ENCODE data around the gene SLCO1B3.
"Not testable (repeated sequence)": the region's sequence is repeated elsewhere in the genome, so short reads cannot be mapped to it uniquely, and the experiment has no call there.

Gene SLCO1B3

GRCh38 chr12:20810487-20810886 is at the start of gene SLCO1B3:
Gene SLCO1B3 (plus strand): TSS chr12:20810705. CDS start chr12:20815739, 5,034 bp downstream.
- no peak for DNase-seq (ENCODE audit: low read depth)

GRCh38 chr12:20777420-20777819 is 33.1 kb upstream of the SLCO1B3 start:
- DNase-seq (ENCODE audit: low read depth), result no peak

GRCh38 chr12:20778969-20779368 is 31.5 kb upstream of the SLCO1B3 start:
- no peak for DNase-seq (ENCODE audit: low read depth)

- DNase-seq (ENCODE audit: low read depth), result not testable (repeated sequence)
Observed at GRCh38 chr12:20779971-20780370, 30.5 kb upstream of the SLCO1B3 start.

GRCh38 chr12:20783796-20784357 is 26.6 kb upstream of the SLCO1B3 start:
- not testable (repeated sequence) for DNase-seq (ENCODE audit: low read depth)

- no peak for DNase-seq (ENCODE audit: low read depth)
Observed at GRCh38 chr12:20792971-20793370, 17.5 kb upstream of the SLCO1B3 start.

GRCh38 chr12:20798554-20798953 is 12.0 kb upstream of the SLCO1B3 start:
- no peak for DNase-seq (ENCODE audit: low read depth)

GRCh38 chr12:20800160-20800559 is 10.3 kb upstream of the SLCO1B3 start:
- no peak for DNase-seq (ENCODE audit: low read depth)

- DNase-seq (ENCODE audit: low read depth), result no peak
Observed at GRCh38 chr12:20801035-20801434, 9.5 kb upstream of the SLCO1B3 start.

GRCh38 chr12:20805921-20806320 is 4.6 kb upstream of the SLCO1B3 start:
- DNase-seq (ENCODE audit: low read depth), result no peak

GRCh38 chr12:20807192-20808080 is 3.1 kb upstream of the SLCO1B3 start:
- DNase-seq (ENCODE audit: low read depth), result no peak

- no peak for DNase-seq (ENCODE audit: low read depth)
Observed at GRCh38 chr12:20808521-20808920, 2.0 kb upstream of the SLCO1B3 start.

- DNase-seq (ENCODE audit: low read depth), result no peak
Observed at GRCh38 chr12:20815574-20815973, 5.1 kb downstream of the SLCO1B3 start.

- DNase-seq (ENCODE audit: low read depth), result no peak
Observed at GRCh38 chr12:20822415-20822814, 11.9 kb downstream of the SLCO1B3 start.

GRCh38 chr12:20822925-20823324 is 12.4 kb downstream of the SLCO1B3 start:
- no peak for DNase-seq (ENCODE audit: low read depth)

- no peak for DNase-seq (ENCODE audit: low read depth)
Observed at GRCh38 chr12:20829919-20830318, 19.4 kb downstream of the SLCO1B3 start.

GRCh38 chr12:20830456-20830855 is 20.0 kb downstream of the SLCO1B3 start:
- no peak for DNase-seq (ENCODE audit: low read depth)

GRCh38 chr12:20832911-20833310 is 22.4 kb downstream of the SLCO1B3 start:
- DNase-seq (ENCODE audit: low read depth), result no peak

- DNase-seq (ENCODE audit: low read depth), result no peak
Observed at GRCh38 chr12:20852649-20853048, 42.1 kb downstream of the SLCO1B3 start.

- DNase-seq (ENCODE audit: low read depth), result no peak
Observed at GRCh38 chr12:20863056-20863455, 52.6 kb downstream of the SLCO1B3 start.

GRCh38 chr12:20865873-20866272 is 55.4 kb downstream of the SLCO1B3 start:
- no peak for DNase-seq (ENCODE audit: low read depth)

- no peak for DNase-seq (ENCODE audit: low read depth)
Observed at GRCh38 chr12:20868277-20868676, 57.8 kb downstream of the SLCO1B3 start.

GRCh38 chr12:20883288-20883687 is 72.8 kb downstream of the SLCO1B3 start:
- no peak for DNase-seq (ENCODE audit: low read depth)

- no peak for DNase-seq (ENCODE audit: low read depth)
Observed at GRCh38 chr12:20885116-20885515, 74.6 kb downstream of the SLCO1B3 start.

Measured in stimulated activated CD8-positive, alpha-beta memory T cell treated with anti-CD3 and anti-CD28 coated beads, Interleukin-12 subunit alpha, Interleukin-12 subunit beta, amount 100 ng/mL, for 4 hours (primary cell).